Right cardiac atrium (tissue), 5 donors: ENCODE measurements around the gene MED9. TPM values are rescaled to one million over a fixed set of nuclear protein-coding genes. Genes with fewer than 3 reads are reported as not detected.

ENCODE experiments used
- ATAC-seq, 2 donors: fragments of 200-7000 bp; cut with Tn5 transposase; one replicate each; pipeline versions ENCODE4 v1.8.0 to v1.9.1; 2020; ENCODE audit warnings: moderate library complexity in 2 of 2, mild to moderate bottlenecking in 1 of 2
- DNase-seq, 3 donors: peaks; one replicate each; pipeline ENCODE4 v3.0.0-alpha.2; 2020
- H3K27ac ChIP-seq: one replicate; pipeline ENCODE4 v1.5.1; 2013; ENCODE audit warnings: mild to moderate bottlenecking, low read length, control low read depth, moderate library complexity
- H3K27me3 ChIP-seq: one replicate; pipeline ENCODE4 v1.6.1; 2013; ENCODE audit not compliant: control insufficient read depth, insufficient read depth
- H3K4me1 ChIP-seq: one replicate; pipeline ENCODE4 v1.6.1; 2013; ENCODE audit warnings: low read length; ENCODE audit not compliant: control insufficient read depth, insufficient read depth
- H3K4me3 ChIP-seq: one replicate; pipeline ENCODE4 v1.5.1; 2013; ENCODE audit warnings: low read length, control low read depth
- H3K9me3 ChIP-seq: one replicate; pipeline ENCODE4 v1.6.1; 2013; ENCODE audit warnings: low read length; ENCODE audit not compliant: control insufficient read depth
- WGBS: extraction: QIAGEN DNeasy Blood & Tissue Kit; methylation state at CpG from one replicate; pipeline ENCODE4 v1.1.7; 2013; 5-methylcytosine and 5-hydroxymethylcytosine counted together
- intact Hi-C, 4 donors: fragments of 100-400 bp; cut with DNase I; formaldehyde crosslinking; loops; one replicate each; pipeline versions ENCODE4 v1.11.0 to v1.14.0; 2022 to 2023
- polyA plus RNA-seq: library from polyadenylated mRNA; stranded (reverse); fragments of 200-250 nt; gene quantifications from one replicate; pipeline ENCODE4 v1.2.3, GENCODE V29; 2013
- total RNA-seq, 4 donors: library from RNA; stranded (reverse); fragmentation: NEBNext Ultra II Directional; extraction: Animal tissue kit (Norgen Biotek cat#: 25700); gene quantifications; one replicate each; pipeline ENCODE4 v1.2.1, GENCODE V29; 2021
- donor health status: healthy with polysubstance abuse.
- donor health status: DM: no; HTN: yes; CAD: no.
- donor health status: DM: no; HTN: no; CAD: no.
- donor health status: DM: no; HTN: yes; CAD: no; lungs with severe emphysema.
- donor health status: DM: yes; HTN: yes; CAD: no.

The MED9 gene
- total and polyA plus RNA-seq, 5 donors: 30.7 to 38.5 (median 33.4) TPM

- Histone ChIP-seq H3K27me3 (no peaks in the 10 kb centered on the region), H3K9me3 (no peaks in the 10 kb centered on the region), H3K4me1 (peaks cover 9% of the 10 kb centered on the region), H3K4me3 (no peak overlapping the region), H3K27ac (peak overlapping the region; percentile 39)
- ATAC-seq (peak in 1 of 2 donors; percentile 11), DNase-seq (peak in 1 of 3 donors; percentile 58)
- WGBS: 75% methylated on average over 10 of the region's 10 CpGs
- intact Hi-C loops: loop anchor here in 2 of 4 donors (5.0 to 10.0 kb wide), 3 partner anchors 66 to 136 kb away; no protein-coding TSS in a partner anchor
These were observed 14.3 kb downstream of the MED9 start for GRCh38 chr17:17491031-17491471.

GRCh38 chr17:17491546-17491988, 14.8 kb downstream of the MED9 start:
- peak overlapping the region; percentile 39 for H3K27ac ChIP-seq
- no peaks in the 10 kb centered on the region for H3K27me3 ChIP-seq
- DNase-seq: no peak
- intact Hi-C loops: loop anchor here in 2 of 4 donors (5.0 to 10.0 kb wide), 3 partner anchors 67 to 137 kb away; no protein-coding TSS in a partner anchor
- ATAC-seq: no peak
- H3K9me3 ChIP-seq: no peaks in the 10 kb centered on the region
- no peak overlapping the region for H3K4me3 ChIP-seq
- H3K4me1 ChIP-seq: peaks cover 9% of the 10 kb centered on the region
- WGBS: 87% methylated on average over 17 of the region's 17 CpGs

GRCh38 chr17:17492085-17492484, 15.3 kb downstream of the MED9 start:
- WGBS: 80% methylated on average over 11 of the region's 11 CpGs
- ATAC-seq (no peak), DNase-seq (no peak)
- H3K27me3 ChIP-seq: no peaks in the 10 kb centered on the region
- intact Hi-C loops: loop anchor here in 2 of 4 donors (5.0 to 10.0 kb wide), 3 partner anchors 67 to 137 kb away; no protein-coding TSS in a partner anchor
- H3K9me3 ChIP-seq: no peaks in the 10 kb centered on the region
- H3K4me3 ChIP-seq: no peak overlapping the region
- H3K27ac ChIP-seq: peak overlapping the region; percentile 42
- peaks cover 9% of the 10 kb centered on the region for H3K4me1 ChIP-seq

GRCh38 chr17:17492571-17492970, 15.8 kb downstream of the MED9 start:
- H3K27me3 ChIP-seq: no peaks in the 10 kb centered on the region
- 91% methylated on average over 9 of the region's 9 CpGs for WGBS
- H3K4me1 ChIP-seq: peaks cover 9% of the 10 kb centered on the region
- peak overlapping the region; percentile 23 for H3K27ac ChIP-seq
- no peaks in the 10 kb centered on the region for H3K9me3 ChIP-seq
- ATAC-seq: no peak
- intact Hi-C loops: loop anchor here in 2 of 4 donors (5.0 to 10.0 kb wide), 3 partner anchors 68 to 138 kb away; no protein-coding TSS in a partner anchor
- DNase-seq: no peak
- H3K4me3 ChIP-seq: no peak overlapping the region

- Histone ChIP-seq H3K4me3 (no peak overlapping the region), H3K4me1 (peaks cover 9% of the 10 kb centered on the region), H3K27ac (peak overlapping the region; percentile 57)
These were observed 16.6 kb downstream of the MED9 start for GRCh38 chr17:17493249-17493985.

GRCh38 chr17:17493986-17494466, 17.2 kb downstream of the MED9 start:
- no peaks in the 10 kb centered on the region for H3K27me3 ChIP-seq
- WGBS: 71% methylated on average over 5 of the region's 5 CpGs
- ATAC-seq: no peak
- H3K4me3 ChIP-seq: peak overlapping the region; percentile 64
- DNase-seq: no peak
- peak overlapping the region; percentile 57 for H3K27ac ChIP-seq
- intact Hi-C loops: loop anchor here in 2 of 4 donors (5.0 to 10.0 kb wide), 3 partner anchors 69 to 139 kb away; no protein-coding TSS in a partner anchor
- no peaks in the 10 kb centered on the region for H3K9me3 ChIP-seq
- H3K4me1 ChIP-seq: peaks cover 9% of the 10 kb centered on the region

More at GRCh38 chr17:17493249-17493985, 16.6 kb downstream of the MED9 start:
- intact Hi-C loops: loop anchor here in 2 of 4 donors (5.0 to 10.0 kb wide), 3 partner anchors 69 to 139 kb away; no protein-coding TSS in a partner anchor
- Histone ChIP-seq H3K27me3 (no peaks in the 10 kb centered on the region), H3K9me3 (no peaks in the 10 kb centered on the region)
- ATAC-seq (no peak), DNase-seq (peak in 2 of 3 donors; percentile 49 to 74)
- WGBS: 69% methylated on average over 15 of the region's 15 CpGs

GRCh38 chr17:17494499-17494869, 17.7 kb downstream of the MED9 start:
- no peaks in the 10 kb centered on the region for H3K27me3 ChIP-seq
- intact Hi-C loops: loop anchor here in 2 of 4 donors (5.0 to 10.0 kb wide), 3 partner anchors 70 to 140 kb away; no protein-coding TSS in a partner anchor
- ATAC-seq (no peak), DNase-seq (peak in 2 of 3 donors; percentile 72)
- H3K4me1 ChIP-seq: peaks cover 9% of the 10 kb centered on the region
- H3K27ac ChIP-seq: peak overlapping the region; percentile 44
- 21% methylated on average over 14 of the region's 14 CpGs for WGBS
- peak overlapping the region; percentile 64 for H3K4me3 ChIP-seq
- no peaks in the 10 kb centered on the region for H3K9me3 ChIP-seq

GRCh38 chr17:17494870-17495535, 18.2 kb downstream of the MED9 start:
- H3K9me3 ChIP-seq: no peaks in the 10 kb centered on the region
- H3K27ac ChIP-seq: peak overlapping the region; percentile 44
- H3K4me3 ChIP-seq: peak overlapping the region; percentile 64
- peak; percentile 2 to 24 for ATAC-seq
- intact Hi-C loops: loop anchor here (5.0 to 10.0 kb wide), 6 partner anchors 70 to 147 kb away; no protein-coding TSS in a partner anchor
- peaks cover 9% of the 10 kb centered on the region for H3K4me1 ChIP-seq
- WGBS: under 1% methylated on average over 71 of the region's 71 CpGs
- DNase-seq: peak; percentile 75 to 89 (median 87)
- H3K27me3 ChIP-seq: no peaks in the 10 kb centered on the region

GRCh38 chr17:17495536-17496188, 18.9 kb downstream of the MED9 start:
- no peaks in the 10 kb centered on the region for H3K27me3 ChIP-seq
- ATAC-seq (peak; percentile 1 to 5), DNase-seq (peak in 1 of 3 donors; percentile 76)
- no peaks in the 10 kb centered on the region for H3K9me3 ChIP-seq
- intact Hi-C loops: loop anchor here (2.0 to 10.0 kb wide), 7 partner anchors 71 to 147 kb away; no protein-coding TSS in a partner anchor
- peaks cover 9% of the 10 kb centered on the region for H3K4me1 ChIP-seq
- peak overlapping the region; percentile 71 for H3K27ac ChIP-seq
- WGBS: under 1% methylated on average over 65 of the region's 65 CpGs
- peak overlapping the region; percentile 64 for H3K4me3 ChIP-seq
